Osteoblast (primary cell): ENCODE results near the gene NEUROD4. TPM values are rescaled to one million over a fixed set of nuclear protein-coding genes. Genes with fewer than 3 reads are reported as not detected.

Source experiments
- DNase-seq: peaks from one replicate; pipeline ENCODE4 v3.0.0; 2011; ENCODE audit warnings: low spot score, mixed read lengths; ENCODE audit not compliant: insufficient read length; ENCODE audit errors: missing footprints
- H2AFZ ChIP-seq: 2 replicates; pipeline ENCODE4 v1.6.0; 2011; ENCODE audit warnings: mild to moderate bottlenecking, low read length
- H3K27ac ChIP-seq: 2 replicates; pipeline ENCODE4 v1.5.1; 2011; ENCODE audit warnings: mild to moderate bottlenecking, low read depth, low read length, moderate library complexity
- H3K27me3 ChIP-seq: 2 replicates; pipeline ENCODE4 v1.6.0; 2012; ENCODE audit warnings: mild to moderate bottlenecking, control low read depth, inconsistent platforms, low read length, moderate library complexity; ENCODE audit not compliant: insufficient read depth
- H3K36me3 ChIP-seq: 2 replicates; pipeline ENCODE4 v1.5.1; 2011; ENCODE audit warnings: mild to moderate bottlenecking, low read length, control low read depth, moderate library complexity; ENCODE audit not compliant: insufficient read depth
- H3K4me1 ChIP-seq: 2 replicates; pipeline ENCODE4 v1.5.1; 2011; ENCODE audit warnings: mild to moderate bottlenecking, low read length, control low read depth, moderate library complexity; ENCODE audit not compliant: insufficient read depth
- H3K4me2 ChIP-seq: 2 replicates; pipeline ENCODE4 v1.6.0; 2011; ENCODE audit warnings: mild to moderate bottlenecking, low read length; ENCODE audit not compliant: insufficient read depth
- H3K4me3 ChIP-seq: fragments of 200-600 bp; sonication (generic); 3 replicates; pipeline ENCODE4 v1.5.1; 2012; ENCODE audit warnings: mild to moderate bottlenecking, low read length, inconsistent platforms; ENCODE audit not compliant: insufficient read depth
- H3K79me2 ChIP-seq: 2 replicates; pipeline ENCODE4 v1.6.0; 2012; ENCODE audit warnings: mild to moderate bottlenecking, low read length, control low read depth, inconsistent platforms; ENCODE audit not compliant: insufficient read depth
- H3K9me3 ChIP-seq: 2 replicates; pipeline ENCODE4 v1.5.1; 2011; ENCODE audit warnings: low read depth, low read length, control low read depth
- H4K20me1 ChIP-seq: 2 replicates; pipeline ENCODE4 v1.6.0; 2012; ENCODE audit warnings: mild to moderate bottlenecking, low read length, control low read depth; ENCODE audit not compliant: insufficient read depth
- total RNA-seq: library from RNA; depleted of rRNA; stranded (reverse); fragments of >200 nt; gene quantifications from 2 replicates; pipeline ENCODE4 v1.2.3, GENCODE V29; 2012
- TF ChIP-seq, protein P1 (sequence below): IDR thresholded peaks from 2 replicates; pipeline ENCODE4 v1.5.1; 2011; ENCODE audit warnings: mild to moderate bottlenecking, low read depth, low read length, moderate library complexity; ENCODE audit errors: extremely low read depth

The NEUROD4 gene
- total RNA-seq, 1 donor, result not detected

DNA sequence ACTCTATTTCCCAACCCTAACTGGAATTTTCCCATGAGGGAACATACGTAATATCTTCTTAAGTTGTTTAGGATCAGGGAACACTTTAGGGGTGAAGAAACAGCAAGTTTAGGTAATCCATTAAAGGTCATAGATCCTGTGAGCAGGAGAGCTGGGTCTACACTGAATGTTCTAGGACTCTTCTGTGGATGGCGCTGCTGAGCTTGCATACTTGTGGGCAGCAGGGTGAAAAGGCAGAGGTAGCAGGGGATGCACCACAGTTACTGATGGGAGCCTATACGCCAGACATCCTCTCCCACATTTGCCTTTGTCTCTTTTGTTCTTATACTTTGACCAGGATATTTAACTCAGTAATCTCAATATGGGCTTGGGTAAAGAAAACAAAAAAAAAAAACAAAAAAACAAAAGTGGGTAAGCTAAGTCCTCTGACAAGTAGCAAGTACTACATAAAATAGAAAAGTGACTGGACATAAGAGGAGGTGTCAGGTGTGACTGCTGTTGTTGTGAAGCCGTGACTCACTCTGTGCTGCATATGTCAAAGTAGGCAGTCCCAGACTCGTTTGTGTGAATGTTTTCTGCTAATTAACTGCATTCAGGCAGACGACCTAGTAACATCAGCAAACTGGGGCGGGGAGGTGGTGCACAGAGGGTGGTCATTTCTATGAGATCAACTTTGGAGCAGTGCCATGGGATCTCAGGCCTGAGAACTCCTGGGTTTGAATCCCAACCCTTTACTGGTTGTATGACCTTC is 31.6 kb downstream of the NEUROD4 start:
- Histone ChIP-seq H3K27me3 (no peaks in the 10 kb centered on the region), H3K4me2 (no peak overlapping the region), H4K20me1 (no peaks in the 10 kb centered on the region), H2AFZ (no peak overlapping the region), H3K4me3 (no peak overlapping the region), H3K27ac (no peak overlapping the region), H3K79me2 (no peaks in the 10 kb centered on the region), H3K36me3 (no peaks in the 10 kb centered on the region), H3K9me3 (no peaks in the 10 kb centered on the region), H3K4me1 (no peaks in the 10 kb centered on the region)
- DNase-seq, result no peak
- TF ChIP-seq, protein P1, sequence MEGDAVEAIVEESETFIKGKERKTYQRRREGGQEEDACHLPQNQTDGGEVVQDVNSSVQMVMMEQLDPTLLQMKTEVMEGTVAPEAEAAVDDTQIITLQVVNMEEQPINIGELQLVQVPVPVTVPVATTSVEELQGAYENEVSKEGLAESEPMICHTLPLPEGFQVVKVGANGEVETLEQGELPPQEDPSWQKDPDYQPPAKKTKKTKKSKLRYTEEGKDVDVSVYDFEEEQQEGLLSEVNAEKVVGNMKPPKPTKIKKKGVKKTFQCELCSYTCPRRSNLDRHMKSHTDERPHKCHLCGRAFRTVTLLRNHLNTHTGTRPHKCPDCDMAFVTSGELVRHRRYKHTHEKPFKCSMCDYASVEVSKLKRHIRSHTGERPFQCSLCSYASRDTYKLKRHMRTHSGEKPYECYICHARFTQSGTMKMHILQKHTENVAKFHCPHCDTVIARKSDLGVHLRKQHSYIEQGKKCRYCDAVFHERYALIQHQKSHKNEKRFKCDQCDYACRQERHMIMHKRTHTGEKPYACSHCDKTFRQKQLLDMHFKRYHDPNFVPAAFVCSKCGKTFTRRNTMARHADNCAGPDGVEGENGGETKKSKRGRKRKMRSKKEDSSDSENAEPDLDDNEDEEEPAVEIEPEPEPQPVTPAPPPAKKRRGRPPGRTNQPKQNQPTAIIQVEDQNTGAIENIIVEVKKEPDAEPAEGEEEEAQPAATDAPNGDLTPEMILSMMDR, result no peak

DNA sequence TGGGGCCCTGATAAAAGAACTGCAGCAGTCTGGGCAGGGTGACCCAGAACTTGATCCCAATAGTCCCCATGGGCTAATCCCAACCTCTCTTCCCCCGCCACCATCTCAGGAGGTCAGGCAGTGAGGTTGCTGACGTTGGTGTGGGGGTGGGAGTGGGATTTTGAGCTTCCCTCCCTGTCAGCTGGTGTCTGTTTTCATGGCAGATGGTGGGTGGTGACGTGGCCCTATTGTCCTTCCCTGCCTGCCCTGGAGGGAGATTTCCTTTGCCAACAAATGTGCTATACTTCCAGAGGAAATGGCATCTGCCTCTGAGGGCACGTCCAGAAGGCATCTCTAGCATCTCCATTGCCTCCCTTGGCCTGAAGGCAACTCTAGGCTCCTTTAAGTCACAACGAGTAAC is 37.7 kb downstream of the NEUROD4 start:
- no peaks in the 10 kb centered on the region for H3K36me3 ChIP-seq
- peaks cover 3% of the 10 kb centered on the region for H3K27me3 ChIP-seq
- TF ChIP-seq, protein P1, result no peak
- H4K20me1 ChIP-seq, result no peaks in the 10 kb centered on the region
- no peaks in the 10 kb centered on the region for H3K4me1 ChIP-seq
- H3K4me3 ChIP-seq, result no peak overlapping the region
- peak; percentile 38 for DNase-seq
- H3K27ac ChIP-seq, result no peak overlapping the region
- H2AFZ ChIP-seq, result no peak overlapping the region
- H3K4me2 ChIP-seq, result no peak overlapping the region
- H3K79me2 ChIP-seq, result no peaks in the 10 kb centered on the region
- H3K9me3 ChIP-seq, result no peaks in the 10 kb centered on the region

DNA sequence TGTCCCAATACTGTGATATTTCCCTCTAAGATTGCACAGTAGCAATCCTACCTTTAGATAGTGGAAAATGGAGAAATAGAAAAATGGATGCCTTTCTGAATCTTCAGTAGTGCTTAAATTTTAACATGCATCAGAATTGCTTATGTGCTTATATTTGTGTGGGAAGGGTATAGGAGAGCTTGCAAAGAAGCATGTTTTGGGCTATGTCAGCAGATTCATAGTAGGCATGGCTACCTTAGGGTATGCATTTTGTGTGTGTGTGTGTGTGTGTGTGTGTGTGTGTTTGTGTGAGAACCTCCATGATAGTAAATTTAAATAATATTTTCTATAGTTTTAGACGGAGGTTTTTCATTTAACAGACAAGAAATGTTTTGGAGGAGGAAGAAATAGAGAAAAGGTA is 38.3 kb downstream of the NEUROD4 start:
- H3K79me2 ChIP-seq, result no peaks in the 10 kb centered on the region
- H4K20me1 ChIP-seq, result no peaks in the 10 kb centered on the region
- no peaks in the 10 kb centered on the region for H3K9me3 ChIP-seq

DNA sequence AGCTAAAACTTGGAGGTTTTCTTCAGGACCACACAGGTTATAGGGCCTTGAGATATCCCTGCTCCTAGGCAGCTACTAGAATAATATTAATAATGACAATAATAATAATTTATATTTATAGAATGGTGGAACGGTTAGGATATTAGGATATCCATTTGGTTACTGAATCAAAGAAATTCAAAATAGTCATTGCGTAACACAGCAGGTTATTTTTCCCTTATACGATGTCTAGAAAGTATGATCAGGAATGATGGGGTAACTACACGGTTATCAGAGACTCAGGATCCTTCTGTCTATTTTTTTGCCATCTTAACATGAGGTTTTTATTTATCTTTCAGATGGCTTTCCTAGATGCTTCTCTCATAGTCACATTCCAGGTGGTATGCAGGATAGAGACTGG is 39.0 kb downstream of the NEUROD4 start:
- Histone ChIP-seq H3K79me2 (no peaks in the 10 kb centered on the region), H3K4me1 (no peaks in the 10 kb centered on the region), H3K27ac (no peak overlapping the region), H3K36me3 (no peaks in the 10 kb centered on the region), H3K27me3 (peaks cover 3% of the 10 kb centered on the region), H4K20me1 (no peaks in the 10 kb centered on the region), H3K4me2 (no peak overlapping the region), H3K4me3 (no peak overlapping the region), H3K9me3 (no peaks in the 10 kb centered on the region), H2AFZ (no peak overlapping the region)
- no peak for DNase-seq
- TF ChIP-seq, protein P1, result no peak

More for the DNA sequence above, 38.3 kb downstream of the NEUROD4 start:
- Histone ChIP-seq H3K36me3 (no peaks in the 10 kb centered on the region), H3K27ac (no peak overlapping the region), H3K4me1 (no peaks in the 10 kb centered on the region), H3K4me2 (no peak overlapping the region), H3K27me3 (peaks cover 3% of the 10 kb centered on the region), H3K4me3 (no peak overlapping the region), H2AFZ (no peak overlapping the region)
- no peak for DNase-seq
- TF ChIP-seq, protein P1, result no peak
